Lower leg skin (tissue), 3 donors: ENCODE measurements around the gene FANCI.

Source experiments
- CTCF ChIP-seq, 3 donors: fragments of 450-650 bp; IDR thresholded peaks; one replicate each; pipeline ENCODE4 v1.5.1; 2016; ENCODE audit warnings: antibody characterized with exemption in 3 of 3, mild to moderate bottlenecking in 3 of 3, moderate library complexity in 2 of 3
- POLR2A ChIP-seq, 2 donors: fragments of 450-650 bp; IDR thresholded peaks; one replicate each; pipeline ENCODE4 v1.6.1; 2016 to 2017; ENCODE audit warnings: antibody characterized with exemption in 2 of 2, mild to moderate bottlenecking in 1 of 2, moderate library complexity in 1 of 2

GRCh38 chr15:89308236-89308635 lies 64.5 kb downstream of the FANCI start:
- no peak for TF ChIP-seq CTCF (IDR thresholded peaks at IDR 0.05)
- no peak for TF ChIP-seq POLR2A (IDR thresholded peaks at IDR 0.05)
